Measurements from ENCODE around the gene LARP7. TPM values are rescaled to one million over a fixed set of nuclear protein-coding genes. Genes with fewer than 3 reads are reported as not detected.

LARP7 gene
- total and polyA plus RNA-seq, 2 of the 8 experiments (the other 6 are each of a cell fraction or from before 2014, with no cell fraction given), result 9.3 to 38.3 TPM

DNA sequence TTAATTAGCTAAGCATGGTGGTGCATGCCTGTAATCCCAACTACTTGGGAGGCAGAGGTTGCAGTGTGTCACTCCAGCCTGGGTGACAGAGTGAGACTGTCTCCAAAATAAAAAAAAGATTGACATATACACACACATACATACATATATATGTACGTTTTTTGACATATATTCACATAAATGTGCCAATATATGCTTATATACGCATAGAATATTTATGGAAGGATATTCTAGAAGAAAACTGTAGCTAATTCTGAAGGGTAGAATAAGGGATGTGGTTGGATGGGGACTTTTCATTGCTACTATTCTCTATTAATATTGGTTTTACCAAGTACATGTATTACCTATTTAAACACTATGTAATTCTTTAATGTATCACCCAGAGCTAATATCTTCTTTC is 20.0 kb upstream of the LARP7 start:
- ChIA-PET POLR2A (ENCODE audit: partially characterized antibody) (interaction anchor here (0.7 to 1.2 kb wide), 2 partner anchors 10 to 172 kb away, joined by 3 read pairs; no protein-coding TSS in a partner anchor), CTCF (ENCODE audit: partially characterized antibody) (interaction anchor here (0.7 to 4.2 kb wide), 6 partner anchors 13 to 285 kb away, joined by 3 to 22 read pairs (median 3); no protein-coding TSS in a partner anchor)
- no peak overlapping the region for H3K18ac ChIP-seq (ENCODE audit: extremely low read depth, low read length)
- no peak overlapping the region for H3K27ac ChIP-seq (ENCODE audit: low read depth, low read length)
- H3K79me1 ChIP-seq (ENCODE audit: low read depth, low read length), result no peaks in the 10 kb centered on the region
- no peaks in the 10 kb centered on the region for H3K79me2 ChIP-seq (ENCODE audit: control insufficient read depth in 1 of 2, insufficient read depth in 2 of 2, low read length in 2 of 2)
- no peak overlapping the region for H2BK12ac ChIP-seq (ENCODE audit: low read depth, low read length)
- no peaks in the 10 kb centered on the region for H3K4me1 ChIP-seq (replicated peaks in 1 of 4; ENCODE audit: control insufficient read depth in 3 of 4, insufficient read depth in 4 of 4, low read length in 3 of 4)
- H3K56ac ChIP-seq (replicated peaks; ENCODE audit: insufficient read length, low read depth, low read length), result no peak overlapping the region
- no peak overlapping the region for H4K8ac ChIP-seq (ENCODE audit: extremely low read depth, insufficient read depth, low read length)
- H3K9me3 ChIP-seq (ENCODE audit: insufficient read depth in 2 of 2, low read depth in 1 of 2, low read length in 1 of 2), result no peaks in the 10 kb centered on the region
- H4K5ac ChIP-seq (ENCODE audit: insufficient read length, low read depth, low read length), result no peak overlapping the region
- DNase-seq (ENCODE audit: low read depth in 1 of 2, low spot score in 2 of 2), result no peak
- H3K4me3 ChIP-seq (ENCODE audit: extremely low read depth in 1 of 4, insufficient read depth in 2 of 4, low read depth in 3 of 4, low read length in 4 of 4), result no peak overlapping the region
- no peak overlapping the region for H2BK5ac ChIP-seq (ENCODE audit: low read depth, low read length)
- no peak overlapping the region for H2AK5ac ChIP-seq (ENCODE audit: low read depth, low read length)
- no peak overlapping the region for H3K4ac ChIP-seq (replicated peaks; ENCODE audit: insufficient read length, low read depth, low read length)
- no peak overlapping the region for H3K23ac ChIP-seq (ENCODE audit: insufficient read length)
- no peak overlapping the region for H2BK120ac ChIP-seq (replicated peaks; ENCODE audit: low read depth, low read length)
- H4K20me1 ChIP-seq (replicated peaks in 1 of 2; ENCODE audit: control insufficient read depth in 1 of 2, insufficient read depth in 2 of 2, low read length in 2 of 2), result no peaks in the 10 kb centered on the region
- H2BK15ac ChIP-seq (ENCODE audit: low read length), result no peak overlapping the region
- H4K91ac ChIP-seq (replicated peaks; ENCODE audit: insufficient read length, low read length), result no peak overlapping the region
- WGBS, 2 experiments (ENCODE audit: extremely low coverage in 1 of 2, insufficient coverage in 1 of 2, insufficient read length in 1 of 2, insufficient replicate concordance in 2 of 2, low coverage in 1 of 2, low lambda C conversion rate in 2 of 2, missing lambda C conversion rate in 1 of 2), result 87% methylated on average over 2 of the region's 2 CpGs; no CpG with 5 or more reads in 1 of the 2 experiments
- H3K4me2 ChIP-seq (ENCODE audit: insufficient read depth in 1 of 2, low read depth in 2 of 2, low read length in 2 of 2), result no peak overlapping the region
- H2BK20ac ChIP-seq (ENCODE audit: low read length), result no peak overlapping the region
- TF ChIP-seq GABPA (IDR thresholded peaks at IDR 0.05; ENCODE audit: borderline replicate concordance, insufficient read depth, low read length), result no peak
- H3K27me3 ChIP-seq (replicated peaks in 1 of 4; ENCODE audit: control insufficient read depth in 3 of 4, extremely low read depth in 1 of 4, insufficient read depth in 3 of 4, low read length in 3 of 4), result no peaks in the 10 kb centered on the region
- H3K9ac ChIP-seq (replicated peaks in 1 of 4; ENCODE audit: extremely low read depth in 1 of 4, low read depth in 3 of 4, low read length in 3 of 4), result no peak overlapping the region
- H3K36me3 ChIP-seq (ENCODE audit: control insufficient read depth in 2 of 4, insufficient read depth in 4 of 4, low read length in 3 of 4), result peaks cover 8 to 35% (median 17%) of the 10 kb centered on the region in 4 experiments; a peak in 7 of 8 replicates
- no peaks in the 10 kb centered on the region for H3K23me2 ChIP-seq (ENCODE audit: low read depth, low read length)
- H3K14ac ChIP-seq (ENCODE audit: insufficient read length), result no peak overlapping the region
- no peak for FAIRE-seq
- H2AFZ ChIP-seq (ENCODE audit: low read length), result no peak overlapping the region

Data from H1 (cell line).